HG02938 (cell line): Measurements from ENCODE around the gene RAPGEF3.

Experiments used
- ATAC-seq: cut with Tn5 transposase; IDR thresholded peaks from one replicate; pipeline ENCODE4 v1.9.1; 2021; ENCODE audit warnings: mild to moderate bottlenecking, moderate library complexity; ENCODE audit not compliant: unreplicated experiment

RAPGEF3 gene

GRCh38 chr12:47791351-47791746, 32.7 kb upstream of the RAPGEF3 start:
- no peak for ATAC-seq

GRCh38 chr12:47790676-47791350, 32.1 kb upstream of the RAPGEF3 start:
- ATAC-seq: no peak

- ATAC-seq: no peak
Observed at GRCh38 chr12:47789712-47790489, 31.2 kb upstream of the RAPGEF3 start.

GRCh38 chr12:47789141-47789540, 30.5 kb upstream of the RAPGEF3 start:
- no peak for ATAC-seq

DNA sequence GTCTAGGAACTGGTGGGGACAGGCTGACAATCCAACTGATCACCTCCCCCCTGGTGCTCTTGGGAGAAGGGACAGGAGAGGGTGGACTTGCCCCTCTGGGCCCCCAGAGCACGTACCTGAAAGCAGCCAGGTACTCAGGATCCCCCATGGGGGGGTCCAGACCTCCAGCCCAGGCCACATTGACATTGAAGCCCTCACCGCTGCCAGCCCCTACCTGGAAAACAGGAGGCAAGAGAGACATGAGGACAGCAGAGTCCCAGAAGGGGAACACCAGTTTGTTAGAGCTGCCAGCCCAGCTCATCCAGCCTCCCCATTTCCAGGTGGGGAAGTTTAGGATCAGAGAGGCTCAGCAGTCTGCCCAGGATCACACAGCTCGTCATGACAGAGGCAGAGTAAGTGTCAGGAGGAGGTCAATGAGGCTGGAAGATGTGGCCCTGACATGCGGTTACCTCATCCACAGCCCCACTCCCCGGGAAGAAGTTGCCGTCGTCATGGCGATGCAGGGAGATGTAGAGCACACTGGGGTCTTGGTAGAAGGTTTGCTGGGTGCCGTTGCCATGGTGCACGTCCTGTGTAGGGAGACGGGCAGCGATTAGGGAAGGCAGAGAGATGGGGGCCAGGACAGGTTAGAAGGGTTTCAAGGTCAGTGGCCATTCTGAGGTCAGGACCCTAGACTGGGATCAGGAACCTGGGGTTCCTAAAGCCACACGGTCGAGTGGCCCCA, 29.1 kb upstream of the RAPGEF3 start:
- ATAC-seq: no peak

DNA sequence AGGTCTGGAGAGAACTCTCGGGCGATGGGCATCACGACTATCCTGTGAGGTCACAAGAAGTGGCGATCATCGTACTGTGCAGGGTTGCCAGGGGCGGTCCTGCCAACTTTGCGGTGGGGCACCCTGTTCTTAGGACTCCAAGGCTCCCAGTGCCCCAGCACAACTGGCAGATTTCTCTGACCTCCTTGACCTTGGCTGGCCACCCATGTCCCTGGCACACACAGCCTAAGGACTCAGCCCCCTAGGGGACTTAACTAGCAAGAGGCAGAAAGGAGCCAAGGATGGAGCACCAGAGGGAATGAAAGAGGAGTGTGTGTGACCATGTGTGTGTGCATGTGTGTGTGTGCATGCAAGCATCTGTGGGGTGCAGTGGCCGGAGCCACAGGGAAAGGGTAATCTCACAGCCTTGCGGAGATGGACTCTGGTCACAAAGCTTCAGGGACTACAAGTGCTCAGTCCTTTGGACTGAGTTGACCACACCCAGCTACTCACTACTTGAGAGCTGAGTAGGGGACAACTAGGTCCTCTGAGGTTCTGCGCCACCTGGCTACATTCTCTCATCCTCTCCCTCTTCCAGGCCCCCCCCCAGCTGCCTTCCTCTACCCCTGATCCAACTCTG, 28.1 kb upstream of the RAPGEF3 start:
- no peak for ATAC-seq

DNA sequence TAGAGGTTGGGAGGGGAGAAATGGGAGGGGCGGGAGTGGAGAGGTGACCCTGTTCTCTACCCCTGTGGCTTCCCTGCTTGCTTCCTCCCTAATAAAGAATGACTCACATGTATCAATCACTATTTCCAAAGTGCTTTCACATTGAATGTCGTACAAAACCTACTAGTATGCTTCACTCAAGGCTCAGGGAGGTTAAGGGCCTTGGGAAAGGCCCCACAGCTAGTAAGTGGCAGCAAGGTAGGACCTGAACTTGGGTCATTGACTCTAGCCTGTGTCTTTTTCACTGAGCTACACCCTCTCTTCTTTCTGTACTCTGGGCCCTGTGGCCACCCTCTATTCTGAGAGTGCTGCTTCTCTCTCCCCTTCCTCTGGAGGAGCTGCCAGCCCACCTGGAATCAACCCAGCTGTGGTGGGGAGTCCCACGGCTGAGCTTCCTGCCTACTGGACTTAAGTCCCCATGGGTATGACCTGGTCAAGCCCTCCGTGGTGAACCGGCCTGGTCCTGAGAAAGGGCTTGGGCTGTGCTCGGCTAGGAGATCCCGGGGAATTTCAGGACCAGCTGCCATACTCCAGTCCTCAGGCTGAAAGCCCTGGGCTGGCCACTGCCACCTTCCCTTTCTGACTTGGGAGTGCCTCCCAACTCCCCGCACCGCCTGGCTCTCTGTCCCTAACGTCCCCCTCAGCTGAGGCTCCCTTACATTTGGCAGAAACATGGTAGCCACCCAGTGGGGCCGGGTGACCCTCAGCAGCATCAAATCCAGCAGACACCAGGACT, 27.4 kb upstream of the RAPGEF3 start:
- no peak for ATAC-seq

GRCh38 chr12:47785036-47785886, 26.6 kb upstream of the RAPGEF3 start:
- no peak for ATAC-seq

- no peak for ATAC-seq
Observed at GRCh38 chr12:47783821-47784819, 25.4 kb upstream of the RAPGEF3 start.

GRCh38 chr12:47783024-47783755, 24.5 kb upstream of the RAPGEF3 start:
- no peak for ATAC-seq

- ATAC-seq: no peak
Observed at GRCh38 chr12:47782372-47782770, 23.7 kb upstream of the RAPGEF3 start.

GRCh38 chr12:47781479-47782371, 23.0 kb upstream of the RAPGEF3 start:
- ATAC-seq: no peak

- no peak for ATAC-seq
Observed at GRCh38 chr12:47779943-47780504, 21.3 kb upstream of the RAPGEF3 start.

GRCh38 chr12:47779301-47779942, 20.7 kb upstream of the RAPGEF3 start:
- peak; percentile 88 for ATAC-seq

- no peak for ATAC-seq
Observed at GRCh38 chr12:47778881-47779280, 20.2 kb upstream of the RAPGEF3 start.
